ENCODE measurements around the gene TSPAN9.

TSPAN9 gene

GRCh38 chr12:3219233-3219632 is 142.1 kb downstream of the TSPAN9 start:
- H3K4me1 Mint-ChIP-seq = peaks cover 31 to 41% of the 10 kb centered on the region in 2 donors
- peaks cover 1 to 6% of the 10 kb centered on the region in 2 donors for H3K27me3 Mint-ChIP-seq
- H3K27ac Mint-ChIP-seq = no peak overlapping the region
- ATAC-seq (replicated peaks) = no peak
- no peak overlapping the region for H3K4me3 Mint-ChIP-seq
- no peaks in the 10 kb centered on the region for H3K9me3 Mint-ChIP-seq
- DNase-seq = no peak
- H3K36me3 Mint-ChIP-seq = no peaks in the 10 kb centered on the region

DNA sequence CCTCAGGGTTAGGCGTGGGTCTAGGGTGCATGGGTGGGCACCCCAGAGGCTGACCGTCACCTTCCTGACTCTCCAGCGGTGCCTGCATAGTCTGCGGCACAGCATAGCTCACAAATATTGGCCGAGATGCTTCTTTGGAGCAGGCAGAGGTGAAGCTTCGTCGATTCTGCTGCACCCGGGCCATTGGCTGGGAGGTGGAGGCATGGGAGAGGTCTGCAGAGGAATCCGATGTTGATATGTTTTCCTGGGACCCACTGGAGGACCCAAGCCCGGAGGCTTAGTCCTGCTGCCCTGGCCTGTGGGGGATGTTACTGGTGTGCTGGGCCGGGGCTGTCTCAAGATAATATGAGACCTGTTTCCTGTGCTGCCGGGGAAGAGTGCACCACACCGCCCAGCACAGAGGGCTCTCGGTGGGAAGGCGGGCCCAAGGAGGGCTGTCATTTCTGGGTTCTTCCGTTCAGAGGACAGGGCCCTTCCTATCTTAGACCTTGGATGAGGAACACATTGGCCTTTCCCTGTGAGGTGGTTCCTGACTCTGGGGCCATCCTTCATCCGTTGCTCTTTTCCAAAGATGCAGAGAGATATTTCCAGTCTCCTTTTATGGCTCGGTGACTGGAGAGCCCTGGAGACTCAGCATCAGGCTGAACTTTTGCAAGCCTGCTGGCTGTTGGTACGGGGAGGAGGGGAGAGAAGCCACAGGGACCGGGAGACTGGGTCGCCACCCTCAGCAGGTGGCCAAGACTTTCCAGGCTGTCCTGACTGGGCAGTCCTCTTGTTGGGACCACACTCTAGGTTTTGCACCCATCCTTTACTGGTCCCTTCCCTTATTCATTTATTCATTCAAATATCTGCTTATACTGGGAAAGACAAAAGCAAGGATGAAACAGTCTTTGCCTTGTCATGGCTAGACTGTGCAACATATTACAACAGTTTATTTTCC is 143.5 kb downstream of the TSPAN9 start:
- ATAC-seq (replicated peaks) (no peak), DNase-seq (no peak)
- peaks cover 0 to 6% of the 10 kb centered on the region in 2 donors for H3K27me3 Mint-ChIP-seq
- H3K9me3 Mint-ChIP-seq = no peaks in the 10 kb centered on the region
- no peak overlapping the region for H3K4me3 Mint-ChIP-seq
- peaks cover 27 to 34% of the 10 kb centered on the region in 2 donors for H3K4me1 Mint-ChIP-seq
- H3K36me3 Mint-ChIP-seq = no peaks in the 10 kb centered on the region
- no peak overlapping the region for H3K27ac Mint-ChIP-seq

DNA sequence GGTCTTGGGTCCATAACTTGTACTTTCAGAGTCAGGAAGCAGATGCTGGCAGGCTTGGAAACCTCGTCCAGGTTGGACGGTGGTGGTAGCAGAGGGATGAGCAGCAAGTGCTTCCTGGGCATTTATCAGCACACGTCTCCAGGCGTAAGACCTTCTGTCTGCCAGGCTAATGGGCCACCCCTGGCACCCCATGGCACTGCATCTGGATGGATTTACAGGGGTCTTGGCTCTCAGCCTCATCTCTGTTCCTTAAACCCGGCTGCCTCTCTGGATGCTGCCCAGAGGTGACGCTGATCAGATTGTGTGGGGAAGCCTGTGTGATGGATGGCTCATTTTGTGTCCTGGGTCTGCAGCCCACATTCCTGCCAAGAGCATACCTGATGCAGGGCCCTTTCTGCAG is 145.1 kb downstream of the TSPAN9 start:
- no peak for DNase-seq
- H3K27ac Mint-ChIP-seq = no peak overlapping the region
- ATAC-seq (replicated peaks) = no peak
- H3K9me3 Mint-ChIP-seq = no peaks in the 10 kb centered on the region
- no peak overlapping the region for H3K4me3 Mint-ChIP-seq
- H3K36me3 Mint-ChIP-seq = no peaks in the 10 kb centered on the region
- H3K27me3 Mint-ChIP-seq = peaks cover 0 to 11% of the 10 kb centered on the region in 2 donors
- peaks cover 33 to 40% of the 10 kb centered on the region in 2 donors for H3K4me1 Mint-ChIP-seq

GRCh38 chr12:3222979-3223378 is 145.8 kb downstream of the TSPAN9 start:
- DNase-seq = no peak
- no peaks in the 10 kb centered on the region for H3K9me3 Mint-ChIP-seq
- no peaks in the 10 kb centered on the region for H3K36me3 Mint-ChIP-seq
- ATAC-seq (replicated peaks) = no peak
- no peak overlapping the region for H3K27ac Mint-ChIP-seq
- no peak overlapping the region for H3K4me3 Mint-ChIP-seq
- peaks cover 34 to 40% of the 10 kb centered on the region in 2 donors for H3K4me1 Mint-ChIP-seq
- peaks cover 0 to 11% of the 10 kb centered on the region in 2 donors for H3K27me3 Mint-ChIP-seq

DNA sequence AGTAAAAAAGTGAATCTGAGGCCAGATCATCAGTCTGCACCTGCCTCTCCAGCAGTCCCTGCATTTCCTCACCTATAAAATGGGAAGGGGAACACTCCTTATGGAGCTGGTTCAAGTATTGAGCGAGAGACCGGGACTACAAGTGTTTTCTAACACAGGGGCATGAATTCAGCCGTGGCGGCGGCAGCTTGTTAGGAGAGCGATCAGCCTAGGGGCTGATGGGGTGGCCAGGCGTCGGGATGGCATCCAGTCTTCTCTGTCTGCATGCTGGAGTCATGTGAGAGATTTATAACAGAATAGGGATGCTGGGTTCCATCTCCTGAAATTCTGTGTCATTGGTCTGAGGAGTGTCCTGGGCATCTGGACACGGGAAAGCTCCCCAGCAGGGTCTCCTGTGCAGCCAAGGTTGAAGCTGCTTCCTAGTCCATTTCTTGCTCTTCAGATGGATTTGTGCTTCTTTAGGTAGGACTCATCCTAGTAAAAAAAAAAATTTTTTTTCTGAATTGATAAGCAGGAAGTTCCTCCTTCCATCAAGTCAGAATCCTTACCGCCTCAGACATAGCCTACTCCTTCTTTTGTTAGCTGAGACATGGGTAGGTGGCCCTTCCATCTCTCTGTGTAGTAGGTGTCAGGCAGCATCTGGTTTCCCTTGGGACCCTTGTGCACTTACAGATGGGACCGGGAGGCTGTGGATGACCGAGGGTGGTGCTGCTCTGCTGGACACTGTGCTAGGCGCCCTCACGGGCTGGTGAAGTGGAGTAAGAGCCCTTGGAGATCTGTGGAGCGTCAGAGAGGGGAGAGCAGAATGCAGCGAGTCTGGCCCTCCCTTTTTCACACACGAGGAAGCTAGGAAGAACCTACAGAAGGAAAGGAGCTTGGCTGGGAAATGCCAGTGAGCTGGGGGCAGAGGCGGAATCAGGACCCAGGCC is 146.7 kb downstream of the TSPAN9 start:
- Mint-ChIP-seq H3K9me3 (peaks cover 0 to 3% of the 10 kb centered on the region in 2 donors), H3K27ac (no peak overlapping the region), H3K4me3 (no peak overlapping the region), H3K27me3 (peaks cover 0 to 11% of the 10 kb centered on the region in 2 donors), H3K4me1 (peaks cover 28 to 38% of the 10 kb centered on the region in 2 donors), H3K36me3 (peaks cover 0 to 3% of the 10 kb centered on the region in 2 donors)
- no peak for DNase-seq
- ATAC-seq (replicated peaks) = no peak

DNA sequence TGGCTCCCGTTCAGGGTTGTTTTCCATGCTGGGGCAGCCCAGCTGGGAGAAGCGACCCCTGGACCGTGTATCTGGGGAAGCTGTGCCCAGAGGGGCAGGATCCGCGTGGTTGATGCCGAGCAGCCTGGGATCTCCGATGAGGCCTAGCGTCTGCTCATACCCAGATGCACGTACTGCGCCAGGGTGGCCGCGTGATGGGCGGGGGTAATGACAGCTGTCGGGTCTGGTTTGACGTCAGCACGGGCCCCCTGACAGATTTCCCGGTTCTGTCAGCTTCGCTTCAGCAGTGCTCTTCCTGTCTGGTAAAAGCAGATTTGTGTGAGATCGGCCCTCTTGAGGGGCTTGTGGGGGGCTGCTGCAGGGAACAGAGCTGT is 147.3 kb downstream of the TSPAN9 start:
- peaks cover 0 to 3% of the 10 kb centered on the region in 2 donors for H3K36me3 Mint-ChIP-seq
- no peak overlapping the region for H3K27ac Mint-ChIP-seq
- H3K4me3 Mint-ChIP-seq = no peak overlapping the region
- peaks cover 0 to 11% of the 10 kb centered on the region in 2 donors for H3K27me3 Mint-ChIP-seq
- DNase-seq (no peak), ATAC-seq (replicated peaks) (no peak)
- H3K4me1 Mint-ChIP-seq = peaks cover 31 to 39% of the 10 kb centered on the region in 2 donors
- peaks cover 0 to 6% of the 10 kb centered on the region in 2 donors for H3K9me3 Mint-ChIP-seq

DNA sequence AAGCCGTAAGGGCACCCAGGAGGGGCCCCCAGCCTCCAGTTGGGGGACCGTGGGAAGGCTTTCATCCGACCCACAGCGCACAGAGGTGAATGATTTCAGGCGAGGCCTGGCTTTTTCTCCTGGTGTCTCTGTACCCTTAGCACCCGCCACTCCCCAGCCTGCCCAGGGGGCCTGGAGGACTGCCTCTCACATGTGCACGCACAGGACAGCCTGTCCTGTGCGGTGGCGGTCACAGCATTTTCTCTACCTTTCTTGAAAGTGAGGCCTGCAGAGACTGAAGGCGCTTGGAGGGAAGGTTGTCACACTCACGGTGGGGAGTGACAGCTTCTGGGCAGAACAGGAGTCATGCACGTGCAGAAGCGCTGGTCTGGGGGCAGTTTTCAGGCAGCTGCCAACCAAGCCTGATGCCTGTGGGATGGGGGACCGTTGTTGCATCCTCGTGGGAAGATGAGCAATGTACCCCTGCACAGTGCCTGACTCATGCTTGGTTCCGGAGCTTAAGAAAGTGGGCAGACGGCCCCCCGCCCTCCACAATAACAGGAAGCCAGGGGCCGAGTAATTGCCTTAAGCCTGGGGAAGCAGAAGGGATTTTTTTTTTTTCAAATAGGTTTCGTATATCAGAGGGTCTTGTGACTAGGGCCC is 148.1 kb downstream of the TSPAN9 start:
- ATAC-seq (replicated peaks) (peak; percentile 18 to 24), DNase-seq (no peak)
- Mint-ChIP-seq H3K4me3 (peak overlapping the region; percentile 17 to 43), H3K27me3 (peaks cover 0 to 11% of the 10 kb centered on the region in 2 donors), H3K27ac (no peak overlapping the region), H3K36me3 (peaks cover 0 to 3% of the 10 kb centered on the region in 2 donors), H3K9me3 (peaks cover 0 to 6% of the 10 kb centered on the region in 2 donors), H3K4me1 (peaks cover 36 to 47% of the 10 kb centered on the region in 2 donors)

GRCh38 chr12:3225796-3226180 is 148.6 kb downstream of the TSPAN9 start:
- Mint-ChIP-seq H3K27ac (no peak overlapping the region), H3K4me3 (peak overlapping the region in 1 of 2 donors; percentile 43), H3K36me3 (peaks cover 0 to 3% of the 10 kb centered on the region in 2 donors), H3K27me3 (peaks cover 0 to 11% of the 10 kb centered on the region in 2 donors), H3K9me3 (peaks cover 0 to 6% of the 10 kb centered on the region in 2 donors), H3K4me1 (peaks cover 36 to 52% of the 10 kb centered on the region in 2 donors)
- peak; percentile 27 to 35 for ATAC-seq (replicated peaks)
- no peak for DNase-seq

GRCh38 chr12:3226264-3226663 is 149.1 kb downstream of the TSPAN9 start:
- no peak overlapping the region for H3K4me3 Mint-ChIP-seq
- peaks cover 0 to 11% of the 10 kb centered on the region in 2 donors for H3K27me3 Mint-ChIP-seq
- H3K36me3 Mint-ChIP-seq = peaks cover 0 to 3% of the 10 kb centered on the region in 2 donors
- H3K27ac Mint-ChIP-seq = no peak overlapping the region
- H3K9me3 Mint-ChIP-seq = peaks cover 0 to 6% of the 10 kb centered on the region in 2 donors
- ATAC-seq (replicated peaks) = no peak
- no peak for DNase-seq
- peaks cover 35 to 57% of the 10 kb centered on the region in 2 donors for H3K4me1 Mint-ChIP-seq

DNA sequence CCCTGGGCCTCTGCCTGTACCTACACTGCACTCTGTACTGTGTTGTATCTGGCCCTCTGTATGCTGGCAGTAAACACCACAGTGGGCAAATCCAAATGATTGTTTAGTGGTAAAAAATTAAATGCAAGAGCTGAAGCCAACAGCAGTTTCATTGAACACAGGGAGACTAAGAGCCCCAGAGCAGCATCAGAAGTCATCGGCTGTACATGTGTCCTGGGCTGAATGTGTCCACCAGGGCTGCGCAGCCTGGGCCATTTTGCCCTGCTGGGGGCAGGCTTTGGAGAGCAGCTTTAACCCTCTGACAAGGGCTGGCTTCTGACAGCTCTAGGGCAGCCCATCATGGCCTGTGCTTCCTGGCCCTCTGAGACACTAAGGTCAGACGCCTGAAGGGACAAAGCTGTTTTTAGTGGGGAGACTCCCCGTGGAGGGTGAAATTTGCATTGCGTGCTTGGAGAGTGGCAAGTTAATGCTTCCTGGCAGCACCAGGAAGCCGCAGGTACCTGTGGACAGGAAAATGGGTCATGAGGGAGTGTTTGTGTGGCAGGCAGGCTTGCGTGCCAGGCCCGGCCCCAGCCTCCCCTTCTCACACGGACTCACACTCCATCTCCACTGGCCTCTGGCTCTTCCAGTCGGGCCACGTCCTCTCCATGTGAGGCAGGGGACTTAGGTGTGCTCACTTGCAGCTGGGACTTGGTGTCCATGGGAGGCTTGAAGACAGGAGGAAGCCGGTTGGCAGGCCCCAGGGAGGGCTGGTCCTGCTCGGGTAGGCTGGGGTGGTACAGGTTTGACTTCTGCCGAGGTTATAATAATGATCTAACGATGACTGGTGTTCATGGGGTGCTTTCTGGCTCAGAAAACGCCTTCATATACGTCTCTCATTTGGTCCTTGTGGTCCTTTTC is 150.1 kb downstream of the TSPAN9 start:
- H3K9me3 Mint-ChIP-seq = peaks cover 0 to 6% of the 10 kb centered on the region in 2 donors
- no peak for DNase-seq
- peaks cover 35 to 57% of the 10 kb centered on the region in 2 donors for H3K4me1 Mint-ChIP-seq
- H3K27ac Mint-ChIP-seq = peak overlapping the region; percentile 6
- peaks cover 0 to 11% of the 10 kb centered on the region in 2 donors for H3K27me3 Mint-ChIP-seq
- peaks cover 0 to 3% of the 10 kb centered on the region in 2 donors for H3K36me3 Mint-ChIP-seq
- peak; percentile 55 to 70 for ATAC-seq (replicated peaks)
- H3K4me3 Mint-ChIP-seq = no peak overlapping the region

DNA sequence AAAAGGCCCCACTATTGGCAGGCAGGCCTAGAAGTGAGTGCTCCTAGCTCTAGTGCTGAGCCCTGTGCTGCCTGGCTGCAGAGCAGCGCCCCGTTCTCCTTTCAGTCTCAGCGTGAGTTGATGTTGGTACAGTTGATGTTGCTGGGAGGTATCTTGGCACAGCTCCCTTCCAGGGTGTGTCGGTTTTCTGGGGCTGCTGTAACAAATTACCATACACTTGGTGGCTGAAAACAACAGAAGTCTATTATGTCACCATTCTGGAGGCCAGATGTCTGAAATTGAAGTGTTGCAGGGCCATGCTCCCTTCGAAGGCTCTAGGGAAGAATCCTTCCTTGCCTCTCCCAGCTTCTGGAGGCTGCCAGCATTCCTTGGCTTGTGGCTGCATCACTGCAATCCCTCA is 151.4 kb downstream of the TSPAN9 start:
- no peak for DNase-seq
- Mint-ChIP-seq H3K27me3 (peaks cover 0 to 11% of the 10 kb centered on the region in 2 donors), H3K4me3 (no peak overlapping the region), H3K36me3 (peaks cover 0 to 3% of the 10 kb centered on the region in 2 donors), H3K9me3 (peaks cover 0 to 6% of the 10 kb centered on the region in 2 donors), H3K4me1 (peaks cover 35 to 57% of the 10 kb centered on the region in 2 donors), H3K27ac (no peak overlapping the region)
- ATAC-seq (replicated peaks) = no peak

DNA sequence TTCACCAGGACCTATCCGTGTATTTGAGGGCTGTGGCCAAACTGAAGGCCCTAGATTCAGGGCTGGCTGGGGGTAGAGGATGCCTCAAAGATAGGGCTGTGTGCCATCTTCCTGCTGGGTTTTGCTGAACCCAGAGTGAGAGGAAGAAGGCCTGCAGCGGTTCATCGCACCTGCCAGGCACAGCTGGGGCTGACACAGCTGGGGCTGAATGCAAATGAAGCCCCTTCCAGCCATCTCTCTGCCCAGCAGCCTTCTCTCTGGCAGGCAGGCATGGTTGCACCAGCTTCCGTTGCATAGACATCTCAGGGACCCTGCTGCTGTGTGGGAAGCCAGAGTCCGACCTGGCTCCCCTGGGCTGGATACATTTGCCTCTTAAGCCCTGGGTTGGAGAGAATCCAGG is 152.4 kb downstream of the TSPAN9 start:
- H3K27ac Mint-ChIP-seq = no peak overlapping the region
- H3K9me3 Mint-ChIP-seq = peaks cover 0 to 6% of the 10 kb centered on the region in 2 donors
- peak overlapping the region in 1 of 2 donors; percentile 0 for H3K4me3 Mint-ChIP-seq
- H3K27me3 Mint-ChIP-seq = peaks cover 9 to 14% of the 10 kb centered on the region in 2 donors
- DNase-seq = no peak
- H3K4me1 Mint-ChIP-seq = peaks cover 33 to 57% of the 10 kb centered on the region in 2 donors
- peak; percentile 50 to 56 for ATAC-seq (replicated peaks)
- peaks cover 0 to 3% of the 10 kb centered on the region in 2 donors for H3K36me3 Mint-ChIP-seq
